MM.1S (cell line): Measurements from ENCODE around the gene GJB5.
"Not testable (repeated sequence)": the region's sequence is repeated elsewhere in the genome, so short reads cannot be mapped to it uniquely, and the experiment has no call there.

Experiments used
- DNase-seq: peaks from one replicate; pipeline ENCODE4 v3.0.0-alpha.2; 2015
- H2AFZ ChIP-seq: fragments of 300-600 bp; sonication (generic); 2 replicates; pipeline ENCODE4 v1.6.0; 2016; ENCODE audit warnings: antibody characterized with exemption, low read length
- H3F3A ChIP-seq: fragments of 300-600 bp; sonication (generic); 2 replicates; pipeline ENCODE4 v1.6.1; 2016; ENCODE audit warnings: mild to moderate bottlenecking, antibody characterized with exemption, low read length, moderate library complexity, mixed read lengths; ENCODE audit not compliant: insufficient read depth
- H3K27ac ChIP-seq: fragments of 300-600 bp; sonication (generic); 2 replicates; pipeline ENCODE4 v1.5.1; 2016; ENCODE audit warnings: mild to moderate bottlenecking, low read length
- H3K27me3 ChIP-seq: fragments of 300-600 bp; sonication (generic); replicated peaks from 2 replicates; pipeline ENCODE4 v1.6.0; 2016; ENCODE audit warnings: low read length; ENCODE audit not compliant: insufficient read depth
- H3K36me3 ChIP-seq: fragments of 300-600 bp; sonication (generic); replicated peaks from 2 replicates; pipeline ENCODE4 v1.6.1; 2016; ENCODE audit warnings: mild to moderate bottlenecking, low read length, mixed read lengths; ENCODE audit not compliant: insufficient read depth
- H3K4me1 ChIP-seq: fragments of 300-600 bp; sonication (generic); 2 replicates; pipeline ENCODE4 v1.6.1; 2016; ENCODE audit warnings: low read length, mixed read lengths
- H3K4me2 ChIP-seq: fragments of 300-600 bp; sonication (generic); 2 replicates; pipeline ENCODE4 v1.6.0; 2016; ENCODE audit warnings: low read depth, low read length
- H3K4me3 ChIP-seq: fragments of 300-600 bp; sonication (generic); 2 replicates; pipeline ENCODE4 v1.5.1; 2016; ENCODE audit warnings: low read length, mixed read lengths
- H3K79me2 ChIP-seq: fragments of 300-600 bp; sonication (generic); 2 replicates; pipeline ENCODE4 v1.6.1; 2016; ENCODE audit warnings: mixed run types, low read length, mixed read lengths
- H3K9ac ChIP-seq: fragments of 300-600 bp; sonication (generic); 2 replicates; pipeline ENCODE4 v1.6.1; 2016; ENCODE audit warnings: low read length, mixed read lengths
- H3K9me2 ChIP-seq: fragments of 300-600 bp; sonication (generic); replicated peaks from 2 replicates; pipeline ENCODE4 v1.6.1; 2016; ENCODE audit warnings: mild to moderate bottlenecking, low read length, mixed read lengths; ENCODE audit not compliant: insufficient read depth
- H3K9me3 ChIP-seq: fragments of 300-600 bp; sonication (generic); replicated peaks from 2 replicates; pipeline ENCODE4 v1.6.1; 2016; ENCODE audit warnings: mild to moderate bottlenecking, low read length, mixed read lengths; ENCODE audit not compliant: insufficient read depth
- H4K20me1 ChIP-seq: fragments of 300-600 bp; sonication (generic); 2 replicates; pipeline ENCODE4 v1.6.1; 2016; ENCODE audit warnings: mild to moderate bottlenecking, low read length, moderate library complexity, mixed read lengths; ENCODE audit not compliant: insufficient read depth
- EZH2 ChIP-seq: fragments of 300-600 bp; sonication (generic); optimal IDR thresholded peaks from 2 replicates; pipeline ENCODE3; 2017; ENCODE audit warnings: low read depth, mild to moderate bottlenecking, antibody characterized with exemption, low read length, mixed read lengths
- EZH2phosphoT487 ChIP-seq: fragments of 300-600 bp; sonication (generic); IDR thresholded peaks from 2 replicates; pipeline ENCODE4 v1.6.1; 2018; ENCODE audit warnings: antibody characterized with exemption, low read length
- TF ChIP-seq, protein P1 (sequence below): fragments of 300-600 bp; sonication (generic); IDR thresholded peaks from 2 replicates; pipeline ENCODE4 v1.5.1; 2016; ENCODE audit warnings: antibody characterized with exemption, low read length, mixed read lengths

GJB5 gene

DNA sequence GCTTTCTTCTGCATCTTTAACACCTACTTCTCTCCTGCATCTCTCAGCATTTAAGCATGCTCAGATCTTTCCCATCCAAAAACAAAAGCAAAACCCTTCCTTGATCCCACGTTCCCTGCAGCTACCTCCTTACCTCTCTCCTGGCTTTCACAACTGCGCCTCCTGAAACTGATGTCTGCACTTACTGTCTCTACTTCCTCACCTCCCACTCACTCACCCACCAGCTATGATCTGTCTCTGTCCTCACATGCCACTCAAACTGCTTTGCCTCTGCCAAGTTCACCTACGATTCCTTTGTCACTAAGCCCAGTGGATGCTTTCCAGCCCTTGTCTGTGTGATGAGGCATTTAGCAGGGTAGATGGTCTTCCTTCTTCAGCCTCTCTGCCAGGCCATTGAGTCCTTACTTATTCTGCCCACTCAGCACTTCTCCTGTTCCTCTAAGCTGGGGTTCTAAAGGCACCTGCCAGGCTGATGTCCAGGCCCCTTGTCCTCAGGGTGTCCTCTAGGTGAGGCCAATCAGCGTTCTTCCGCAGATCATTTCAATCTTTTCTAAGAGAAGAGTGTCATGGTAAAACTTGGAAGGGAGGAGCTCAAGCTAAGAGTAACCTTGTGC lies 16.2 kb downstream of the GJB5 start:
- no peaks in the 10 kb centered on the region for H3K9me3 ChIP-seq
- H3F3A ChIP-seq, result no peaks in the 10 kb centered on the region
- H2AFZ ChIP-seq, result no peak overlapping the region
- H3K27me3 ChIP-seq, result peaks cover 57% of the 10 kb centered on the region
- no peaks in the 10 kb centered on the region for H3K79me2 ChIP-seq
- H3K4me2 ChIP-seq, result no peak overlapping the region
- no peak overlapping the region for H3K27ac ChIP-seq
- H3K9ac ChIP-seq, result no peak overlapping the region
- H3K4me1 ChIP-seq, result no peaks in the 10 kb centered on the region
- no peaks in the 10 kb centered on the region for H3K36me3 ChIP-seq
- H3K9me2 ChIP-seq, result no peaks in the 10 kb centered on the region
- TF ChIP-seq EZH2phosphoT487 (no peak), EZH2 (no peak)
- TF ChIP-seq, protein P1, sequence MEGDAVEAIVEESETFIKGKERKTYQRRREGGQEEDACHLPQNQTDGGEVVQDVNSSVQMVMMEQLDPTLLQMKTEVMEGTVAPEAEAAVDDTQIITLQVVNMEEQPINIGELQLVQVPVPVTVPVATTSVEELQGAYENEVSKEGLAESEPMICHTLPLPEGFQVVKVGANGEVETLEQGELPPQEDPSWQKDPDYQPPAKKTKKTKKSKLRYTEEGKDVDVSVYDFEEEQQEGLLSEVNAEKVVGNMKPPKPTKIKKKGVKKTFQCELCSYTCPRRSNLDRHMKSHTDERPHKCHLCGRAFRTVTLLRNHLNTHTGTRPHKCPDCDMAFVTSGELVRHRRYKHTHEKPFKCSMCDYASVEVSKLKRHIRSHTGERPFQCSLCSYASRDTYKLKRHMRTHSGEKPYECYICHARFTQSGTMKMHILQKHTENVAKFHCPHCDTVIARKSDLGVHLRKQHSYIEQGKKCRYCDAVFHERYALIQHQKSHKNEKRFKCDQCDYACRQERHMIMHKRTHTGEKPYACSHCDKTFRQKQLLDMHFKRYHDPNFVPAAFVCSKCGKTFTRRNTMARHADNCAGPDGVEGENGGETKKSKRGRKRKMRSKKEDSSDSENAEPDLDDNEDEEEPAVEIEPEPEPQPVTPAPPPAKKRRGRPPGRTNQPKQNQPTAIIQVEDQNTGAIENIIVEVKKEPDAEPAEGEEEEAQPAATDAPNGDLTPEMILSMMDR, result no peak
- no peak overlapping the region for H3K4me3 ChIP-seq
- H4K20me1 ChIP-seq, result no peaks in the 10 kb centered on the region
- no peak for DNase-seq

DNA sequence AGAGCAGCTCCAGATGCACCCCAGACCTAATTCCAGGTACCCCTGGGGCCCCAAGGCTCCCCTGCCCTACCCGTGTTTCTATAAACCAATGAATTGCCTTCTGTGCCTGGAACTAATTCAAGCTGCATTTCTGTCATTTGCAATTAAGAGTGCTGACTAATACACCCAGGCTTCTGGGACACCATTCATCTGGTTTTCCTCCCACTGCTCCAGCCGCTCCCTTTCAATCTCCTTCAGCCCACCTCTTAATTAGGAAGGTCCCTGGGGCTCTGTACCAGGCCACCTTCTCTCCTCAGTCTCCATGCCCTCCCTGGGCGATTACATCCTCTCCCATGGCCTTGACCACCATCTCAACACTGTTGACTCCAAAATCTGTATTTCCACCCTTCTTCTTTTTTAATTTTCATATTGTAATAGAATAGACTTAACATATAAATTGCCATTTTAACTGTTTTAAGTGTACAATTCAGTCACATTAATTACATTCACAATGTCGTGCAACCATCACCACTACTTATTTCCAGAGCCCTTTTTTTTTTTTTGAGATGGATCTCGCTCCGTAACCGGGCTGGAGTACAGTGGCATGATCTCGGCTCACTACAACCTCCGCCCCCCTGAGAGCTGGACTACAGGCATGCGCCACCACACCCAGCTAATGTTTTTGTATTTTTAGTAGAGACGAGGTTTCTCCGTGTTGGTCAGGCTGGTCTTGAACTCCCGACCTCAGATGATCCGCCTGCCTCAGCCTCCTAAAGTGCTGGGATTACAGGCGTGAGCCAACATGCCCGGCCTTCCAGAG lies 16.9 kb downstream of the GJB5 start:
- H4K20me1 ChIP-seq, result no peaks in the 10 kb centered on the region
- no peaks in the 10 kb centered on the region for H3F3A ChIP-seq
- H3K4me1 ChIP-seq, result no peaks in the 10 kb centered on the region
- no peak overlapping the region for H3K4me2 ChIP-seq
- H3K36me3 ChIP-seq, result no peaks in the 10 kb centered on the region
- no peak for TF ChIP-seq EZH2
- no peak for TF ChIP-seq EZH2phosphoT487
- TF ChIP-seq, protein P1, result no peak
- DNase-seq, result no peak
- no peak overlapping the region for H3K27ac ChIP-seq
- no peaks in the 10 kb centered on the region for H3K79me2 ChIP-seq
- no peak overlapping the region for H3K4me3 ChIP-seq
- no peak overlapping the region for H3K9ac ChIP-seq
- no peaks in the 10 kb centered on the region for H3K9me2 ChIP-seq
- peaks cover 57% of the 10 kb centered on the region for H3K27me3 ChIP-seq
- no peaks in the 10 kb centered on the region for H3K9me3 ChIP-seq
- H2AFZ ChIP-seq, result no peak overlapping the region

DNA sequence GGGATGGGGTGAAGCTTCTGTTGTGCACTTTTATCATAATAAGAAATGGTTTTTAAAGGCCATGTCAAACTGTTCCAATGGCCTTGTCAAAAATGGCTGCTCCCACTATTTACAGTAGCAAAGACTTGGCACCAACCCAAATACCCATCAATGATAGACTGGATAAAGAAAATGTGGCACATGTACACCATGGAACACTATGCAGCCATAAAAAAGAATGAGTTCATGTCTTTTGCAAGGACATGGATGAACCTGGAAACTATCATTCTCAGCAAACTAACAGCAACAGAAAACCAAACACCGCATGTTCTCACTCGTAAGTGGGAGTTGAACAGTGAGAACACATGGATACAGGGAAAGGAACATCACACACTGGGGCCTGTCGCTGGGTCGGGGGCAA lies 18.3 kb downstream of the GJB5 start:
- H3K4me1 ChIP-seq, H3F3A ChIP-seq, H3K4me3 ChIP-seq, H3K79me2 ChIP-seq, H3K9me3 ChIP-seq, H3K4me2 ChIP-seq, H4K20me1 ChIP-seq, H3K9ac ChIP-seq, H3K36me3 ChIP-seq, H2AFZ ChIP-seq, H3K9me2 ChIP-seq, DNase-seq, H3K27ac ChIP-seq: not testable (repeated sequence)
- H3K27me3 ChIP-seq, result peaks cover 48% of the 10 kb centered on the region

DNA sequence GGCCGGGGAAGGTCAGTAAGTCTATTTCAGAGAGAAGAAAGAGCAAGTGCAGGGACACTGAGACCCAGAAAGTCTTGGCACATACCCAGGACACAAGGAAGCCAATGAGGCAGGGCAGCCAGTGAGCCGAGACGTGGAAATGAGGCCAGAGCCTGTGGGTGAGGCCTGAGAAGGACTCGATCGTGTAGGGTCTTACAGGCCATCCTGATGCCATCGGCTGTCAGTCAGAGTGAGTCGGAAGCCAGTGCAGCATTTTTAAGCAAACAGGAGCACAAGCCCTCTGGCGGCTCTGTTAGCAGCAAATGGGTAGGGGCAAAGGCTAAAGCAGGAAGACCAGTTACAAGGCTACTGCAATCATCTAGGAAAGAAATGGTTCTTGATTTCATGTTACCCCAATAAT lies 20.1 kb downstream of the GJB5 start:
- peaks cover 46% of the 10 kb centered on the region for H3K27me3 ChIP-seq
- no peaks in the 10 kb centered on the region for H3K36me3 ChIP-seq
- TF ChIP-seq, protein P1, result no peak
- TF ChIP-seq EZH2phosphoT487, result no peak
- no peak for TF ChIP-seq EZH2
- no peaks in the 10 kb centered on the region for H3F3A ChIP-seq
- H3K9me3 ChIP-seq, result no peaks in the 10 kb centered on the region
- no peak overlapping the region for H3K27ac ChIP-seq
- H2AFZ ChIP-seq, result no peak overlapping the region
- no peaks in the 10 kb centered on the region for H4K20me1 ChIP-seq
- no peaks in the 10 kb centered on the region for H3K9me2 ChIP-seq
- H3K79me2 ChIP-seq, result no peaks in the 10 kb centered on the region
- no peak overlapping the region for H3K4me2 ChIP-seq
- DNase-seq, result no peak
- H3K4me1 ChIP-seq, result no peaks in the 10 kb centered on the region
- no peak overlapping the region for H3K9ac ChIP-seq
- no peak overlapping the region for H3K4me3 ChIP-seq
